Measurements from ENCODE around the gene COLGALT1. TPM values are rescaled to one million over a fixed set of nuclear protein-coding genes. Genes with fewer than 3 reads are reported as not detected.

The COLGALT1 gene
- total and polyA plus RNA-seq, 2 experiments from 2014 or later = 18.2 to 63.4 TPM

- no peak for TF ChIP-seq ZNF462 (CRISPR knock-in tag; IDR thresholded peaks at IDR 0.05)
- TF ChIP-seq ETS1 (IDR thresholded peaks at IDR 0.05) = no peak
- TF ChIP-seq ZNF114 (CRISPR knock-in tag; IDR thresholded peaks at IDR 0.05) = no peak
Observed at GRCh38 chr19:17562561-17562960, 7.1 kb downstream of the COLGALT1 start (continued).

GRCh38 chr19:17564781-17565180 is 9.3 kb downstream of the COLGALT1 start:
- no peak overlapping the region for H3K27ac Mint-ChIP-seq
- no peak overlapping the region for H3K4me3 Mint-ChIP-seq
- Histone ChIP-seq H3K4me2 (no peak overlapping the region), H3K36me3 (ENCODE audit: insufficient read depth) (no peaks in the 10 kb centered on the region; the same call in 1 of the 2 replicates), H3K4me1 (ENCODE audit: insufficient read depth) (no peaks in the 10 kb centered on the region), H3K9me2 (ENCODE audit: insufficient read depth) (no peaks in the 10 kb centered on the region), H3K27ac (ENCODE audit: low read depth) (no peak overlapping the region), H3K27me3 (ENCODE audit: insufficient read depth) (no peaks in the 10 kb centered on the region), H3F3A (replicated peaks; ENCODE audit: low read depth) (0 out of 2 replicates have a peak, but pooled peaks cover 2% of the 10 kb centered on the region), H4K20me1 (replicated peaks; ENCODE audit: insufficient read depth) (no peaks in the 10 kb centered on the region; the same call in 1 of the 2 replicates), H3K79me2 (replicated peaks; ENCODE audit: insufficient read depth) (no peaks in the 10 kb centered on the region), H2AFZ (no peak overlapping the region), H3K4me3 (no peak overlapping the region)
- no peaks in the 10 kb centered on the region for H3K9me3 Mint-ChIP-seq
- DNase-seq (ENCODE audit: low spot score) (no peak), ATAC-seq (no peak)
- H3K36me3 Mint-ChIP-seq (ENCODE audit: low read depth) = peaks cover 37% of the 10 kb centered on the region
- peaks cover 3% of the 10 kb centered on the region for H3K27me3 Mint-ChIP-seq (ENCODE audit: insufficient read depth, low read depth, poor library complexity)
- no peaks in the 10 kb centered on the region for H3K4me1 Mint-ChIP-seq
- no peak for TF ChIP-seq EZH2phosphoT487 (IDR thresholded peaks at IDR 0.05; ENCODE audit: unreplicated experiment)
